ENCODE data around the gene CELF3.

DNA sequence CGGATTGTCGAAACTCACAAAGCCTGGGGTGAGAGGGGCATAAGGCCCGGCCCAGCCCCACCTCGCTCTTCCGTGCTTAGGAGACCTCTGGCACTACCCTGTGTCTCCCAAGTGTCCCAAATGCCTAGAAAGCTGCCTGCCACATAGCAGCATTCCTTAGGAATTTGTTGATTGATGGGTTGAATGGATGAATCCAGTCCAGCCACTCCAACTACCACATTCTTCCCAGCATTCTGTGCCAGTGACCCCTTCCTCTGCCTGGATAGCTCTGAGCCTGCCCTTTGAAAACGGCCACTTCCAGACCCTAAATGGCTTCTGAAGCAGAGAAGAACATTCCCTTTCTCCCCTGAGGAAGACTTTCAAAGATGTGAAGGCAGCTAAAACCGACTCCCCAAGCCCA is 11.5 kb downstream of the CELF3 start:
- TF ChIP-seq POLR2A (IDR thresholded peaks at IDR 0.05) (no peak), CTCF (IDR thresholded peaks at IDR 0.05) (no peak), POLR2AphosphoS5 (IDR thresholded peaks at IDR 0.05) (no peak)

Measured in suprapubic skin (tissue), 4 donors.